GM23338 (cell line): Measurements from ENCODE around the gene STK16. TPM values are rescaled to one million over a fixed set of nuclear protein-coding genes. Genes with fewer than 3 reads are reported as not detected.

ENCODE experiments used
- ATAC-seq: fragments of 200-7000 bp; cut with Tn5 transposase; 3 replicates; pipeline ENCODE4 v1.9.1; 2020
- DNase-seq: peaks from one replicate; pipeline ENCODE4 v3.0.0-alpha.2; 2015; ENCODE audit warnings: low spot score
- H2AFZ ChIP-seq: fragments of 200-600 bp; sonication (generic); 2 replicates; pipeline ENCODE4 v1.8.0; 2016; ENCODE audit warnings: antibody characterized with exemption, mild to moderate bottlenecking, moderate library complexity
- H3F3A ChIP-seq: fragments of 200-600 bp; sonication (generic); replicated peaks from 2 replicates; pipeline ENCODE4 v1.8.0; 2017; ENCODE audit warnings: antibody characterized with exemption, mixed run types, low read depth
- H3K27ac ChIP-seq: fragments of 200-600 bp; sonication (generic); 2 replicates; pipeline ENCODE4 v1.6.1; 2016; ENCODE audit warnings: low read depth
- H3K27me3 ChIP-seq: fragments of 200-600 bp; sonication (generic); 2 replicates; pipeline ENCODE4 v1.8.0; 2016; ENCODE audit warnings: mild to moderate bottlenecking, mixed run types, moderate library complexity; ENCODE audit not compliant: insufficient read depth
- H3K36me3 ChIP-seq: fragments of 200-600 bp; sonication (generic); 2 replicates; pipeline ENCODE4 v1.8.0; 2016; ENCODE audit warnings: mild to moderate bottlenecking; ENCODE audit not compliant: insufficient read depth
- H3K4me1 ChIP-seq: fragments of 200-600 bp; sonication (generic); 2 replicates; pipeline ENCODE4 v1.8.0; 2016; ENCODE audit warnings: mild to moderate bottlenecking, moderate library complexity; ENCODE audit not compliant: insufficient read depth
- H3K4me2 ChIP-seq: fragments of 200-600 bp; sonication (generic); 2 replicates; pipeline ENCODE4 v1.7.1; 2017; ENCODE audit warnings: mixed run types
- H3K4me3 ChIP-seq: fragments of 200-600 bp; sonication (generic); 2 replicates; pipeline ENCODE4 v1.6.1; 2016; ENCODE audit warnings: mixed run types
- H3K79me2 ChIP-seq: fragments of 200-600 bp; sonication (generic); replicated peaks from 2 replicates; pipeline ENCODE4 v1.8.0; 2017; ENCODE audit warnings: mild to moderate bottlenecking; ENCODE audit not compliant: insufficient read depth
- H3K9me2 ChIP-seq: fragments of 200-600 bp; sonication (generic); 2 replicates; pipeline ENCODE4 v1.8.0; 2017; ENCODE audit not compliant: insufficient read depth
- H4K20me1 ChIP-seq: fragments of 200-600 bp; sonication (generic); replicated peaks from 2 replicates; pipeline ENCODE4 v1.8.0; 2017; ENCODE audit warnings: mild to moderate bottlenecking; ENCODE audit not compliant: insufficient read depth
- H3K27ac Mint-ChIP-seq: 2 replicates; pipeline ENCODE4 v1.8.0; 2020; ENCODE audit warnings: inconsistent platforms, mild to moderate bottlenecking, moderate library complexity, mixed read lengths
- H3K27me3 Mint-ChIP-seq: 3 replicates; pipeline ENCODE4 v1.8.0; 2022; ENCODE audit warnings: low read depth, mild to moderate bottlenecking, moderate library complexity, mixed read lengths, inconsistent platforms; ENCODE audit not compliant: insufficient read depth, poor library complexity
- H3K36me3 Mint-ChIP-seq: 3 replicates; pipeline ENCODE4 v1.8.0; 2021; ENCODE audit warnings: low read depth, mild to moderate bottlenecking, inconsistent platforms, moderate library complexity, mixed read lengths
- H3K4me1 Mint-ChIP-seq: 3 replicates; pipeline ENCODE4 v1.8.0; 2020; ENCODE audit warnings: mild to moderate bottlenecking, inconsistent platforms, mixed read lengths
- H3K4me3 Mint-ChIP-seq: 3 replicates; pipeline ENCODE4 v1.8.0; 2021; ENCODE audit warnings: moderate library complexity, mild to moderate bottlenecking, inconsistent platforms, mixed read lengths
- H3K9me3 Mint-ChIP-seq: 3 replicates; pipeline ENCODE4 v1.8.0; 2020; ENCODE audit warnings: moderate library complexity, mild to moderate bottlenecking, inconsistent platforms, mixed read lengths
- CREB1 ChIP-seq: fragments of 250-450 bp; sonication (Bioruptor Pico); IDR thresholded peaks from 2 replicates; pipeline ENCODE4 v1.5.0; 2020; ENCODE audit warnings: low read depth, mild to moderate bottlenecking, moderate library complexity
- ETS1 ChIP-seq: IDR thresholded peaks from 2 replicates; pipeline ENCODE4 v1.6.1; 2016; ENCODE audit warnings: antibody characterized with exemption
- EZH2 ChIP-seq: fragments of 200-600 bp; sonication (generic); IDR thresholded peaks from one replicate; pipeline ENCODE4 v1.8.0; 2017; ENCODE audit warnings: antibody characterized with exemption, mild to moderate bottlenecking, low read depth; ENCODE audit not compliant: unreplicated experiment
- EZH2phosphoT487 ChIP-seq: fragments of 200-600 bp; sonication (generic); IDR thresholded peaks from one replicate; pipeline ENCODE4 v1.8.1; 2018; ENCODE audit warnings: antibody characterized with exemption; ENCODE audit not compliant: unreplicated experiment
- JUNB ChIP-seq: IDR thresholded peaks from one replicate; pipeline ENCODE4 v1.6.1; 2016; ENCODE audit warnings: antibody characterized with exemption; ENCODE audit not compliant: unreplicated experiment
- NANOG ChIP-seq: IDR thresholded peaks from 2 replicates; pipeline ENCODE4 v1.6.1; 2016; ENCODE audit warnings: antibody characterized with exemption, borderline replicate concordance
- POLR2AphosphoS5 ChIP-seq: IDR thresholded peaks from 2 replicates; pipeline ENCODE4 v1.6.1; 2016; ENCODE audit warnings: antibody characterized with exemption, low read depth
- STAT1 ChIP-seq: IDR thresholded peaks from one replicate; pipeline ENCODE4 v1.6.1; 2016; ENCODE audit warnings: antibody characterized with exemption; ENCODE audit not compliant: unreplicated experiment
- ZNF331 ChIP-seq: fragments of 250-450 bp; sonication (Bioruptor Pico); IDR thresholded peaks from 2 replicates; pipeline ENCODE4 v1.5.0; 2020; ENCODE audit warnings: low read depth, mild to moderate bottlenecking, moderate library complexity
- polyA plus RNA-seq: library from polyadenylated mRNA; unstranded; fragments of >200 nt; fragmentation: Nextera tagmentation; extraction: Ambion mirVana; gene quantifications from 2 replicates; pipeline ENCODE4 v1.2.1, GENCODE V29; 2016
- total RNA-seq: library from RNA; depleted of rRNA; stranded (reverse); fragments of >200 nt; shearing (Covaris generic); gene quantifications from 2 replicates; pipeline ENCODE4 v1.2.3, GENCODE V29; 2014
- TF ChIP-seq, protein P1 (sequence below), 2 experiments: fragments of 200-600 bp in 1 of 2; sonication (generic) in 1 of 2; conservative IDR thresholded peaks; 2 replicates each; pipeline versions ENCODE4 v1.5.1 to v1.6.1; 2016 to 2017; ENCODE audit warnings: antibody characterized with exemption in 2 of 2, low read depth in 2 of 2, mild to moderate bottlenecking in 2 of 2, moderate library complexity in 1 of 2
- TF ChIP-seq, protein P2 (sequence below): IDR thresholded peaks from one replicate; pipeline ENCODE4 v1.6.1; 2018; ENCODE audit warnings: antibody characterized with exemption; ENCODE audit not compliant: unreplicated experiment

STK16 gene
- total and polyA plus RNA-seq, 2 experiments from 2014 or later: 3.1 to 17.0 TPM

GRCh38 chr2:219280651-219281050 is 35.4 kb downstream of the STK16 start (continued):
- TF ChIP-seq, protein P1, sequence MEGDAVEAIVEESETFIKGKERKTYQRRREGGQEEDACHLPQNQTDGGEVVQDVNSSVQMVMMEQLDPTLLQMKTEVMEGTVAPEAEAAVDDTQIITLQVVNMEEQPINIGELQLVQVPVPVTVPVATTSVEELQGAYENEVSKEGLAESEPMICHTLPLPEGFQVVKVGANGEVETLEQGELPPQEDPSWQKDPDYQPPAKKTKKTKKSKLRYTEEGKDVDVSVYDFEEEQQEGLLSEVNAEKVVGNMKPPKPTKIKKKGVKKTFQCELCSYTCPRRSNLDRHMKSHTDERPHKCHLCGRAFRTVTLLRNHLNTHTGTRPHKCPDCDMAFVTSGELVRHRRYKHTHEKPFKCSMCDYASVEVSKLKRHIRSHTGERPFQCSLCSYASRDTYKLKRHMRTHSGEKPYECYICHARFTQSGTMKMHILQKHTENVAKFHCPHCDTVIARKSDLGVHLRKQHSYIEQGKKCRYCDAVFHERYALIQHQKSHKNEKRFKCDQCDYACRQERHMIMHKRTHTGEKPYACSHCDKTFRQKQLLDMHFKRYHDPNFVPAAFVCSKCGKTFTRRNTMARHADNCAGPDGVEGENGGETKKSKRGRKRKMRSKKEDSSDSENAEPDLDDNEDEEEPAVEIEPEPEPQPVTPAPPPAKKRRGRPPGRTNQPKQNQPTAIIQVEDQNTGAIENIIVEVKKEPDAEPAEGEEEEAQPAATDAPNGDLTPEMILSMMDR (conservative IDR thresholded peaks at IDR 0.05; ENCODE audit: low read depth in 2 of 2): no peak
- TF ChIP-seq POLR2AphosphoS5 (no peak), ZNF331 (CRISPR knock-in tag) (no peak), NANOG (no peak), EZH2 (no peak), JUNB (no peak), EZH2phosphoT487 (no peak), STAT1 (no peak), CREB1 (CRISPR knock-in tag) (no peak), ETS1 (no peak)

- no peak overlapping the region for H3K27ac ChIP-seq
- ATAC-seq (no peak), DNase-seq (no peak)
- H3K27ac Mint-ChIP-seq: no peak overlapping the region
- H3K27me3 ChIP-seq: no peaks in the 10 kb centered on the region
- H3F3A ChIP-seq: no peaks in the 10 kb centered on the region
- H3K79me2 ChIP-seq: no peaks in the 10 kb centered on the region
- H3K36me3 Mint-ChIP-seq: peaks cover 11% of the 10 kb centered on the region; the same call in 2 of the 3 replicates
- H3K4me2 ChIP-seq: no peak overlapping the region
- peaks cover 13% of the 10 kb centered on the region for H3K27me3 Mint-ChIP-seq
- no peaks in the 10 kb centered on the region for H3K9me3 Mint-ChIP-seq
- no peak overlapping the region for H2AFZ ChIP-seq
- H3K4me1 ChIP-seq: peaks cover 27% of the 10 kb centered on the region
- no peak overlapping the region for H3K4me3 ChIP-seq
- peaks cover 41% of the 10 kb centered on the region for H3K4me1 Mint-ChIP-seq
- H3K9me2 ChIP-seq: no peaks in the 10 kb centered on the region
- no peaks in the 10 kb centered on the region; the same call in 1 of the 2 replicates for H3K36me3 ChIP-seq
- H4K20me1 ChIP-seq: no peaks in the 10 kb centered on the region
- H3K4me3 Mint-ChIP-seq: no peak overlapping the region
- TF ChIP-seq, protein P1 (conservative IDR thresholded peaks at IDR 0.05; ENCODE audit: low read depth in 2 of 2): no peak
- TF ChIP-seq ETS1: no peak
- TF ChIP-seq POLR2AphosphoS5: no peak
- TF ChIP-seq, protein P2, sequence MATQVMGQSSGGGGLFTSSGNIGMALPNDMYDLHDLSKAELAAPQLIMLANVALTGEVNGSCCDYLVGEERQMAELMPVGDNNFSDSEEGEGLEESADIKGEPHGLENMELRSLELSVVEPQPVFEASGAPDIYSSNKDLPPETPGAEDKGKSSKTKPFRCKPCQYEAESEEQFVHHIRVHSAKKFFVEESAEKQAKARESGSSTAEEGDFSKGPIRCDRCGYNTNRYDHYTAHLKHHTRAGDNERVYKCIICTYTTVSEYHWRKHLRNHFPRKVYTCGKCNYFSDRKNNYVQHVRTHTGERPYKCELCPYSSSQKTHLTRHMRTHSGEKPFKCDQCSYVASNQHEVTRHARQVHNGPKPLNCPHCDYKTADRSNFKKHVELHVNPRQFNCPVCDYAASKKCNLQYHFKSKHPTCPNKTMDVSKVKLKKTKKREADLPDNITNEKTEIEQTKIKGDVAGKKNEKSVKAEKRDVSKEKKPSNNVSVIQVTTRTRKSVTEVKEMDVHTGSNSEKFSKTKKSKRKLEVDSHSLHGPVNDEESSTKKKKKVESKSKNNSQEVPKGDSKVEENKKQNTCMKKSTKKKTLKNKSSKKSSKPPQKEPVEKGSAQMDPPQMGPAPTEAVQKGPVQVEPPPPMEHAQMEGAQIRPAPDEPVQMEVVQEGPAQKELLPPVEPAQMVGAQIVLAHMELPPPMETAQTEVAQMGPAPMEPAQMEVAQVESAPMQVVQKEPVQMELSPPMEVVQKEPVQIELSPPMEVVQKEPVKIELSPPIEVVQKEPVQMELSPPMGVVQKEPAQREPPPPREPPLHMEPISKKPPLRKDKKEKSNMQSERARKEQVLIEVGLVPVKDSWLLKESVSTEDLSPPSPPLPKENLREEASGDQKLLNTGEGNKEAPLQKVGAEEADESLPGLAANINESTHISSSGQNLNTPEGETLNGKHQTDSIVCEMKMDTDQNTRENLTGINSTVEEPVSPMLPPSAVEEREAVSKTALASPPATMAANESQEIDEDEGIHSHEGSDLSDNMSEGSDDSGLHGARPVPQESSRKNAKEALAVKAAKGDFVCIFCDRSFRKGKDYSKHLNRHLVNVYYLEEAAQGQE: no peak
- TF ChIP-seq STAT1: no peak
- no peak for TF ChIP-seq ZNF331 (CRISPR knock-in tag)
- no peak for TF ChIP-seq NANOG
- no peak for TF ChIP-seq JUNB
These were observed 36.3 kb downstream of the STK16 start for GRCh38 chr2:219281588-219281987.
